GDM1 (cell line): ENCODE data around the gene DMRTC1B.
"Not testable (repeated sequence)": the region's sequence is repeated elsewhere in the genome, so short reads cannot be mapped to it uniquely, and the experiment has no call there.

ENCODE experiments used
- DNase-seq: peaks from one replicate; lab custom pipeline; 2025; lab: John Stamatoyannopoulos, UW

The DMRTC1B gene, protein sequence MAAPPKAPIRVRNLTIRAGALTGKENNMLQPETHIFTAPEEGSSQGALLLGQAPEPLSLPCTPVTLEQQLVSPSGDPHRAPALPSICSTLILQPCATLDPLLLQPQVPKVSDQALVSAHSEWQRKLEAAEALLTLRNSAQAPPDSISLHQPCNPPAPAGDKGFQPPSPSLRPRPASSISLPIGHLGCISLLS

DNA sequence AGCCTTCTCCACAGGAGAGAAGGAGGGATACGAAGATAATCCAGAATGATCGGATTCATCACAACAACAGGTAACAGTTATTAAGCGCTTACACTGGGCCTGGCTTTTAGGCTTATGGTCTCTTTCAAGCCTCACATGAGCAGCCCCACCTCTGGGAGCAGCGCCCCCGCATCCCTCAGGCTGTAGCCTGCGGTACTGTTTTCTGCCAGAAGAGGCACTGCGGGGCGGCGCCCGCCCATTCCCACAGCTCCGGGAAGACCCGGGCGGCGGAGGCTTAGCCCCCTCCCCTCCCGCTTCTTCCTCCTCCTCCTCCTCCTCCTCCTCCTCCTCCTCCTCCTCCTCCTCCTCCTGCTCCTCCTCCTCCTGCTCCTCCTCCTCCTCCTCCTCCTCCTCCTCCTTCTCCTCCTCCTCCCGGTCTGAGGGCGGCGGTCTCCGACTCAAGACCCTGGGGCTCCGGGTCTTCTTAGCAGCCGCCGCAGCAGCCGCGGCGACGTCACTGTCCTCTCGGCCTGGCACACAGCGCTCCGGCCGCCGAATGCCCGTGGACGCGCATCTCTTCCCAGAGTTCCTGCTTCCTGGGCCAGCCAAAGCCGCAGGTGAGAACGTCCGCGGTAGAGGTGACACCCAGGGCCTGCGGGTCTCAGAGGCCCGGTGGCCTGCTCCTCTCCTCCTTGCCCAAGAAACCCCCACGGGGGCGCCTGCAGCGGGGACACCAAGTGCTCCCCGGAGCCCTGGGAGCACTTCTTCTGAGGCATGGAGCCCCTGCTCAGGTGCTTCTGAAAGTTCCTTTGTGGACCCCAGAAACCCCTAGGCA lies at the start of gene DMRTC1B:
Gene DMRTC1B (plus strand): TSS at position 238 of the 814 bp plus-strand sequence. CDS start 68,246 bp downstream, outside the sequence.
- not testable (repeated sequence) for DNase-seq

DNA sequence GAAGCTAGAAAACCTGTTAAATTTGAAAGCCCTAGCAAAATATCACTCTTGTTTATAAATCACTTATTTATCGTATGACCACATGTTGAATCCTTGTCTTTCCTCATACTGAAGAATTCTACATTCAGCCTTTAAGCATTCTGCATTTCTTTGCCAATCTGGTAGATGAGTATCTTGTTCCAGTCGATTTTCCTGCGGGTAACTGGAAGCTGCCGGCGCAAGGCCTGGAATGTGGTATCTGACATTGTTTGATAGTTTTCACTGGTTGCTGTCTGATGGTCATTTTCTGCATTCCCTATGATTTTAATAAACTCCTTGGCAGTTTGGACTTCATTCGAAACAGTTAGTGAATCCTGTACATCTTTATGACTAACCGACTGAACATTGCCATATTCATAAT lies 48.8 kb upstream of the DMRTC1B start:
- DNase-seq = no peak

DNA sequence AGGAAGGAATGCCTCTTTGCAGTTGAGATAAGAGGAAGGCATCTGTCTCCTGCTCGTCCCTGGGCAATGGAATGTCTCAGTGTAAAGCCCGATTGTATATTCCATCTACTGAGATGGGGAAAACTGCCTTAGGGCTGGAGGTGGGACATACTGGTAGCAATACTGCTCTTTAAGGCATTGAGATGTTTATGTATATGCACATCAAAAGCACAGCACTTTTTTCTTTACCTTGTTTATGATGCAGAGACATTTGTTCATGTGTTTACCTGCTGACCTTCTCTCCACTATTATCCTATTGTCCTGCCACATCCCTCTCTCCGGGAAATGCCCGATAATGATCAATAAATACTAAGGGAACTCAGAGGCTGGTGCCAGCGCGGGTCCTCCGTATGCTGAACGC lies 43.1 kb upstream of the DMRTC1B start:
- DNase-seq = not testable (repeated sequence)

DNA sequence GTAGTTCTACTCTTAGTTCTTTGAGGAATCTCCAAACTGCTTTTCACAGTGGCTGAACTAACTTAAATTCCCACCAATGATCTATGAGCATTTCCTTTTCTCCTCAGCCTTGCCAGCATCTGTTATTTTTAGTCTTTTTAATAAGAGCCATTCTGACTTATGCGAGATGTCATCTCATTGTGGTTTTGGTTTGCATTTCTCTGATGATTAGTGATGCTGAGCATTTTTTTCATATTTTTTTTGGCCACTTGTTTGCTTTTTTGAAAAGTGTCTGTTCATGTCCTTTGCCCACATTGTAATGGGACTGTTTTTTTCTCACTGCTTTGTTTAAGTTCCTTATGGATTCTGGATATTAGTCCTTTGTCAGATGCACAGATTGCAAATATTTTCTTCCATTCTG lies 41.1 kb upstream of the DMRTC1B start:
- no peak for DNase-seq

DNA sequence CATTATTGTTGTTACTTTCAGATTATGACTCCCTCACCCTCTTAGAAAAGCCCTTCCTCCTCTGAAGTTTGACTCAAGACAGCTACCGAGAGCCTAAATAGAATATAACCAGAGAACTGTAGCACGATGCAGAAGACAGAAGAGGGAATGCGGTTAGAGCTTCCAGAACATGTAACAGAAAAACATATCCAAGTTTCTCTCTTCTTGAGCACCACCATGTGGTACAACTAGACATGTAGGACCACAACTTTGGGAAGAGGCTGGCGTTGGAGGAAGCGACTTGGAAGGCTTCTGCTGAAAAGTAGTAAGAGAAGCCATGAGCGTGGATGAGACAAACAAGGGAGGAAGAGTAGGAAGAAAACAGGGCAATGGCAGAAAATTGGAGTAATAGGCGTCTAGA lies 31.1 kb upstream of the DMRTC1B start:
- DNase-seq = not testable (repeated sequence)

DNA sequence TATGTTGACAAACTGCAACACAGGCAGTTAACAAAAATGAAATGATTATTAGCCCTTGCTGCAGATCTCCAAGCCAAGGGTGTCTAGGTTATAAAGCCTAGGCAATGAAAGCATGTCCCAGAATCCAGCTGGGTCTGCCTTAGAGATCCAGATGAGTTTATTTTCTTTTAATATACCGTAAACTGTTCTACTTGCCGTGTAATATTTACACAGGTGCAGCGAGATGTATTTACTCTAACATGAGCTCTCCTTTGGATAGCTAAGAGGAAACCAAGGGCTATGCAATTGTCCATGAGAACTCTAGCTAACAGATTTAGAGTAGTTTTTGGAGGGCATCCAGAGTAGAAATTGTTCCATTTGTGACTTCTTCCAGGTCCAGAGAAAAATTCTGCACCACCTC lies 28.1 kb upstream of the DMRTC1B start:
- not testable (repeated sequence) for DNase-seq

DNA sequence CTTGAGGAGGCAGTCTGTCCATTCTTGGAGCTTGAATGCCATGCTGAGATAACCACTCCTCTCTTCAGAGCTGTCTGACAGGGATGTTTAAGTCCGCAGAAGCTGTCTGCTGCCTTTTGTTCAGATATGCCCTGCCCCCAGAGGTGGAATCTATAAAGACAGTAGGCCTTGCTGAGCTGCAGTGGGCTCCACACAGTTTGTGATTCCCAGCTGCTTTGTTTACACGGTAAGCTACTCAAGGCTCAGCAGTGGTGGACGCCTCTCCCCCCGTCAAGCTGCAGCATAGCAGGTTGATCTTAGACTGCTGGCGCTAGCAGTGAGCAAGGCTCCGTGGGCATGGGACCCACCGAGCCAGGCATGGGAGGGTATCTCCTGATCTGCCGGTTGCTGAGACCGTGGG lies 16.2 kb upstream of the DMRTC1B start:
- DNase-seq = not testable (repeated sequence)

DNA sequence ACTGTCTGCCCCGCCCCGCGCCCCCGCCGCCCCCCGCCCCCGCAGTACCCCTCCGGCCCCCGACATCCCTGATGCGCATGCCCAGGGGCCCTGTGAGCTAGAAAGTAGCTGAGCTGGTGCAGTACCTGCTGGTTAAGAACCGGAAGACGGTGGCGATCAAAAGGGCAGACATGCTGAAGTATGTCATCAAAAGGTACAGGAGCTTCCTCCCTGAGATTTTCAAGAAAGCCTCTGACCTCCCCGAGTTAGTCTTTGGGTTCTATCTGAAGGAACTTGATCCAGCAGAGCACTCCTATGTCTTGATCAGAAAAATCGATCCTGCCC lies 739 bp downstream of the DMRTC1B start:
- not testable (repeated sequence) for DNase-seq

DNA sequence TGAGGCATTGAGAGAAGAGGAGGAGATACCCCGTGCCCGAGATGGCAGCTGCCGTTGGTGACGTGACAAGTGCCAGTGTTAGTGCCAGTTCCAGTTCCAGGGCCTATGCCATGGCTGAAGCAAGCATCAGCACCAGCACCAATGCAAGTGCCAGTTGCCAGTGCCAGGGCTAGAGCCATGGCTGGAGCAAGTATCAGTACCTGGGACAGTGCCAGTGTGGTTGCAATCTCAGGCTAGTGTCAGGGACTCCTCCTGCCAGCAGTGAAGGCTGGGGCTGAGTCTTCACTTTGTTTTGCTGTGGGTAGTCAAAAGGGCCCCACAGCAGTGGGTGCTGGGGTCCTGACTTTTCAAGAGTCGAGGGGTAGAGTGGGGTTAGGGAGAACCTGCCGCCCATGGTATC lies 1.5 kb downstream of the DMRTC1B start:
- DNase-seq = not testable (repeated sequence)

DNA sequence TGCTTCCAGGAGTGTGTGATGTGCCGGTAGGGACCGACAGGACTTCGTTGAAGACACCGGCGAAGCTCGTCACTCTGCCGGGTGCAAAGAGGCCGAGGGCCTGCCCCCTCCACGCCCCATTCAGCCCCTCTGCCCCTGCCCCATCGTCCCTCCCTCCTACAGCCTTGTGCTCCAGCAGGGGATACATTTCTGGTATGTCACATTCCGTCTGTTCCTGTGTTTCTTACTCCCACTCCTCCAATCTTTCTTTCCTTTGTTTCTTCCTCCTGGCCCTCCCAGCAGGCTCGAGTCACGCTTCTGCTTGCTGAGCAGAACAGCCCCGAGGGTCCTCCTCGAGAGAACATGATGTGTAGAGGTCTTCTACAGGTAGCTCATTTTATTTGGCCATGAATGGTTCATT lies 5.9 kb downstream of the DMRTC1B start, which contains the start of gene FAM236B:
Gene FAM236B (minus strand): TSS at position 101 of the 400 bp plus-strand sequence. CDS start 100 bp downstream, at position 1.
- DNase-seq = not testable (repeated sequence)

DNA sequence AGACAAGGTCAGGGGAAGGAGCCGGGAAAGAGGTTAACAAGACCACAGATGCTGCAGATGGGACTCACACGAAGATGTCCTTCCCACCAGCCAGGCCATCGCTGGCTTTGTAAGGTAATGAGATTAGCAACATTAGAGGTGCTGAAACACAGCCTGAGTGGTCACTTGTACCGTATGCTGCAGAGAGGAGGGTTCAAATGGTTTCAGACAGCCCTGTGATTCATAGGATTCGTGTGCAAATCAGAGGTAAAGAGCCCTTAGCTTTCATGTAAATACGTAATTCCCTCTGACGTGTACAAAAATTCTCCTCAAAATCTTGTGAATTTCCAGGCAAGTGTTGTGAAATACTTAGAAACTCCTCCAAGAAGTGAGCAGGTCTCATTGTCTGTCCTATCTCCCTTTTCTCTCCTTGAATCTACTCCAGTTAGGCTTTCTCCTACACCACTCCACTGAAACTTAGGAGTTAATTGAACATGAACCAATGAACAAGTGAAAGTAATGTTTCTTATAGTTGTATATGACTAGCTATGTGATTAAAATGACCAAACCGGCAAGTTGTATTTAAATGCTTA lies 6.8 kb downstream of the DMRTC1B start:
- not testable (repeated sequence) for DNase-seq

DNA sequence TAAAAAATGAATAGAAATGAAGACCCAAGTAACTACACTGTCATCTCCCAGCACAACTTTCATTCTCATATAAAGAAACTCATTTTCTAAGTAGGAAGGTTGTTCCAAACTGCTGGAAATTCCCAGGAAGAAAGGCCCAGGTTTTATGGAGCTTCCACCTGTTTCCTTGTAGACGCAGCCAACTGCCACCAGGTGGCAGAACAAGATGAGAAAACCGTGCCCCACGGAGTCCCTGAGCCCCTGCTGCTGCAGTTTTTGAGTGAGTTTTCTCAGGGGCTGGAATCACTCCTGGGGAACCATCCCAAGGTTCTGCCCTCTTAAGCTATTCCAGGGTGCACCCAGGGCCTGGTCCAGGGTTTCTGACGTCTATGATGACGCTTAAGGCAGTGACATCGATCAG lies 7.3 kb downstream of the DMRTC1B start:
- DNase-seq = not testable (repeated sequence)

DNA sequence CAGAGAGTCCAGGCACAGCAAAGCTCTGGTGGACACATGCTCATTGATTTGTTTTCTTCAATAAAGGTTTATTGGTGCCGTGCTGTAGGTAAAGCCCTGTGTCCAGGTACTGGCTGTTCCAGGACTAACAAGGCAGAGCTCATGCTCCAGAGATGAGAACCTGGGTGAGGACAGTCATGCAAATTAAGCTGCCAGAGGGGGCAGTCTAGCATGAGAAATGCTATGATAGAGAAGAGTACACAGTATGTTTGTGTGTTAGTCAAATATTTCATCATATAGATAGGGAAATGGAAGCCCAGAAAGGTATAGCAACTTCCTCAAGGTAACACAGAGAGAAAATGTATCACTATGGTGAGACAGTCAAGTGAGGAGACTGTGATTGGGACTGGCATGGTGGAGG lies 11.5 kb downstream of the DMRTC1B start:
- DNase-seq = not testable (repeated sequence)

DNA sequence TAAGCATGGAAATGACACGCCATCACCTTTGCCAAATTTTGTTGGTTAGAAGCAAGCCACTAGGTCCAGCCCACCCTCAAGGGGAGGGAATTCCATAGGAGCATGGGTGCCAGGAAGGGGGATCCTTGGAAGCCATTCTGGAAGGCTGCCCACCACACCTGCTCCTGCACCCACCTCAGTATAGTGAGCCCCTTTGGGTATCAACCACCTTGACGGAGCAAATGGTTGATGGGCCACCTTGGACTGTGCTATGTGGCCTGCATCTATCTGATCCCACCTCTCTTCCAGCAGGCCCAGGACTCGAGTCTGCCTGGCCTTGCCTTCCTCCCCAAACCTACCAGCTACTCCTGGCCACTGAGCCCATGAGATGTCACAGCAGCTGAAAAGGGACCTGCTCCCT lies 13.7 kb downstream of the DMRTC1B start:
- DNase-seq = not testable (repeated sequence)

DNA sequence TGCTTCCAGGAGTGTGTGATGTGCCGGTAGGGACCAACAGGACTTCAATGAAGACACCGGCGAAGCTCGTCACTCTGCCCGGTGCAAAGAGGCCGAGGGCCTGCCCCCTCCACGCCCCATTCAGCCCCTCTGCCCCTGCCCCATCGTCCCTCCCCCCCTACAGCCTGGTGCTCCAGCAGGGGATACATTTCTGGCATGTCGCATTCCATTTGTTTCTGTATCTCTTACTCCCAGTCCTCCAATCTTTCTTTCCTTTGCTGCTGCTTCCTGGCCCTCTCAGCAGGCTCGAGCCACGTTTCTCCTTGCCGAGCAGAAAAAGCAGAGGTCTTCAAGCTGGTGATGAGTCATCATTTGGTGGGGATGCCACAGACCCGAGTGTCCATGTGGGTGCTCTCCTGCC lies 31.4 kb downstream of the DMRTC1B start, which contains the start of gene FAM236D:
Gene FAM236D (minus strand): TSS at position 101 of the 400 bp plus-strand sequence. CDS start 100 bp downstream, at position 1.
- not testable (repeated sequence) for DNase-seq

DNA sequence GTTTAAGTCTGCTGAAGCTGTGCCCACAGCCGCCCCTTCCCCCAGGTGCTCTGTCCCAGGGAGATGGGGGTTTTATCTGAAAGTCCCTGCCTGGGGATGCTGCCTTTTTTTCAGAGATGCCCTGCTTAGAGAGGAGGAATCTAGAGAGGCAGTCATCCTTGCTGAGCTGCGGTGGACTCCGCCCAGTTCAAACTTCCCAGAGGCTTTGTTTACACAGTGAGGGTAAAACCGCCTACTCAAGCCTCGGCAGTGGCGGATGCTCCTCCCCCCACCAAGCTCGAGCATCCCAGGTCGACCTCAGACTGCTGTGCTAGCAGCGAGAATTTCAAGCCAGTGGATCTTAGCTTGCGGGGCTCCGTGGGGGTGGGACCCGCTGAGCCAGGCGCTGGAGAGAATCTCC lies 54.0 kb downstream of the DMRTC1B start:
- not testable (repeated sequence) for DNase-seq

DNA sequence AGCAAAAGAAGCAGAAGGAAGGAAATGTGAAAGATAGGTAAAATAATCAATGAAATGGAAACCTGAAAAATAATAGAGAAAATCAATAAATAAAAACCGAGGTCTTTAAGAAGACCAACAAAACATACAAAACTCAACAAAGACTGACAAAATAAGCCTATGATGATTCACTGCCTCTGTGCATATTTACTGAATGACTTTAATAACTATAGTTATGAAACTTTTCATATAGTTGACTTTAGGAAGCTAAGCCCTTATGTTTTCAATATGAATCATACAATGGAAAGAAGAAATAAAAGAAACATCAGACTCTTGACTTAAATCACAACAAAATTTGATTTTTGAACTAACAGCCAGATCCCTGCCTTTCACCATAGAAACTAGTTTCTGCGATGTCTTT lies 60.8 kb downstream of the DMRTC1B start:
- DNase-seq = not testable (repeated sequence)

DNA sequence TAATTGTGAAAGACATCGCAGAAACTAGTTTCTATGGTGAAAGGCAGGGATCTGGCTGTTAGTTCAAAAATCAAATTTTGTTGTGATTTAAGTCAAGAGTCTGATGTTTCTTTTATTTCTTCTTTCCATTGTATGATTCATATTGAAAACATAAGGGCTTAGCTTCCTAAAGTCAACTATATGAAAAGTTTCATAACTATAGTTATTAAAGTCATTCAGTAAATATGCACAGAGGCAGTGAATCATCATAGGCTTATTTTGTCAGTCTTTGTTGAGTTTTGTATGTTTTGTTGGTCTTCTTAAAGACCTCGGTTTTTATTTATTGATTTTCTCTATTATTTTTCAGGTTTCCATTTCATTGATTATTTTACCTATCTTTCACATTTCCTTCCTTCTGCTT lies 106.2 kb downstream of the DMRTC1B start:
- not testable (repeated sequence) for DNase-seq

DNA sequence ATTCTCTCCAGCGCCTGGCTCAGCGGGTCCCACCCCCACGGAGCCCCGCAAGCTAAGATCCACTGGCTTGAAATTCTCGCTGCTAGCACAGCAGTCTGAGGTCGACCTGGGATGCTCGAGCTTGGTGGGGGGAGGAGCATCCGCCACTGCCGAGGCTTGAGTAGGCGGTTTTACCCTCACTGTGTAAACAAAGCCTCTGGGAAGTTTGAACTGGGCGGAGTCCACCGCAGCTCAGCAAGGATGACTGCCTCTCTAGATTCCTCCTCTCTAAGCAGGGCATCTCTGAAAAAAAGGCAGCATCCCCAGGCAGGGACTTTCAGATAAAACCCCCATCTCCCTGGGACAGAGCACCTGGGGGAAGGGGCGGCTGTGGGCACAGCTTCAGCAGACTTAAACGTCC lies 113.0 kb downstream of the DMRTC1B start:
- not testable (repeated sequence) for DNase-seq
